Measurements from ENCODE around the gene SHROOM3.

Gene SHROOM3

GRCh38 chr4:76751612-76752343 lies 316.7 kb downstream of the SHROOM3 start:
- DNase-seq (ENCODE audit: low read depth in 2 of 2), result no peak

- DNase-seq (ENCODE audit: low read depth in 2 of 2), result no peak
Measured at GRCh38 chr4:76752861-76753501, 318.0 kb downstream of the SHROOM3 start.

GRCh38 chr4:76753814-76754213 lies 318.8 kb downstream of the SHROOM3 start:
- no peak for DNase-seq (ENCODE audit: low read depth in 2 of 2)

- no peak for DNase-seq (ENCODE audit: low read depth in 2 of 2)
Measured at GRCh38 chr4:76754439-76754838, 319.4 kb downstream of the SHROOM3 start.

GRCh38 chr4:76755756-76756155 lies 320.7 kb downstream of the SHROOM3 start:
- DNase-seq (ENCODE audit: low read depth in 2 of 2), result no peak

- no peak for DNase-seq (ENCODE audit: low read depth in 2 of 2)
Measured at GRCh38 chr4:76756416-76756815, 321.4 kb downstream of the SHROOM3 start.

GRCh38 chr4:76757418-76757939 lies 322.4 kb downstream of the SHROOM3 start:
- no peak for DNase-seq (ENCODE audit: low read depth in 2 of 2)

- no peak for DNase-seq (ENCODE audit: low read depth in 2 of 2)
Measured at GRCh38 chr4:76758290-76758882, 323.4 kb downstream of the SHROOM3 start.

- DNase-seq (ENCODE audit: low read depth in 2 of 2), result no peak
Measured at GRCh38 chr4:76758996-76759395, 324.0 kb downstream of the SHROOM3 start.

GRCh38 chr4:76760193-76760592 lies 325.2 kb downstream of the SHROOM3 start:
- DNase-seq (ENCODE audit: low read depth in 2 of 2), result no peak

- DNase-seq (ENCODE audit: low read depth in 2 of 2), result no peak
Measured at GRCh38 chr4:76762137-76763130, 327.4 kb downstream of the SHROOM3 start.

GRCh38 chr4:76764251-76764650 lies 329.2 kb downstream of the SHROOM3 start:
- no peak for DNase-seq (ENCODE audit: low read depth in 2 of 2)

GRCh38 chr4:76765473-76766183 lies 330.6 kb downstream of the SHROOM3 start:
- no peak for DNase-seq (ENCODE audit: low read depth in 2 of 2)

GRCh38 chr4:76767983-76768382 lies 333.0 kb downstream of the SHROOM3 start:
- no peak for DNase-seq (ENCODE audit: low read depth in 2 of 2)

GRCh38 chr4:76772498-76773106 lies 337.6 kb downstream of the SHROOM3 start:
- DNase-seq (ENCODE audit: low read depth in 2 of 2), result no peak

GRCh38 chr4:76773766-76774165 lies 338.7 kb downstream of the SHROOM3 start:
- DNase-seq (ENCODE audit: low read depth in 2 of 2), result no peak

GRCh38 chr4:76779740-76780459 lies 344.9 kb downstream of the SHROOM3 start:
- DNase-seq (ENCODE audit: low read depth in 2 of 2), result no peak

- DNase-seq (ENCODE audit: low read depth in 2 of 2), result no peak
Measured at GRCh38 chr4:76780781-76781697, 346.0 kb downstream of the SHROOM3 start.

Measured in stimulated activated CD4-positive, alpha-beta T cell treated with anti-CD3 and anti-CD28 coated beads, Interleukin-15, amount 100 ng/mL, for 48 hours (primary cell).